ENCODE results near the gene PHLDB1. TPM values are rescaled to one million over a fixed set of nuclear protein-coding genes. Genes with fewer than 3 reads are reported as not detected.

PHLDB1 gene
- total and polyA plus RNA-seq, 2 of the 8 experiments (the other 6 are each of a cell fraction or from before 2014, with no cell fraction given): 53.9 to 74.8 TPM

- H3K14ac ChIP-seq (ENCODE audit: insufficient read length): no peak overlapping the region
- H3K4ac ChIP-seq (replicated peaks; ENCODE audit: insufficient read length, low read depth, low read length): no peak overlapping the region
- H3K4me2 ChIP-seq (ENCODE audit: insufficient read depth in 1 of 2, low read depth in 2 of 2, low read length in 2 of 2): peak overlapping the region; percentile 0 to 41; a peak in 2 of 4 replicates
- no peak overlapping the region for H3K56ac ChIP-seq (replicated peaks; ENCODE audit: insufficient read length, low read depth, low read length)
- H2AK5ac ChIP-seq (ENCODE audit: low read depth, low read length): no peak overlapping the region
- 85% methylated on average over 14 of the region's 14 CpGs; no CpG with 5 or more reads in 1 of the 2 experiments for WGBS, 2 experiments (ENCODE audit: extremely low coverage in 1 of 2, insufficient coverage in 1 of 2, insufficient read length in 1 of 2, insufficient replicate concordance in 2 of 2, low coverage in 1 of 2, low lambda C conversion rate in 2 of 2, missing lambda C conversion rate in 1 of 2)
- TF ChIP-seq CTBP2 (IDR thresholded peaks at IDR 0.05; ENCODE audit: borderline replicate concordance, insufficient read depth, insufficient read length, low read length) (peak; percentile 4), CHD2 (IDR thresholded peaks at IDR 0.05; ENCODE audit: low read length) (no peak), CTCF (IDR thresholded peaks at IDR 0.05; ENCODE audit: control extremely low read depth in 1 of 3, insufficient read depth in 1 of 3, low read depth in 1 of 3, low read length in 3 of 3) (no peak), FOSL1 (IDR thresholded peaks at IDR 0.05; ENCODE audit: insufficient read depth, low read depth, low read length) (no peak)
- peaks cover 0 to 9% (median 5%) of the 10 kb centered on the region in 4 experiments; a peak in 5 of 8 replicates for H3K36me3 ChIP-seq (ENCODE audit: control insufficient read depth in 2 of 4, insufficient read depth in 4 of 4, low read length in 3 of 4)
- no peak overlapping the region for H3K9ac ChIP-seq (replicated peaks in 1 of 4; ENCODE audit: extremely low read depth in 1 of 4, low read depth in 3 of 4, low read length in 3 of 4)
- no peak overlapping the region for H2BK5ac ChIP-seq (ENCODE audit: low read depth, low read length)
- H3K18ac ChIP-seq (ENCODE audit: extremely low read depth, low read length): peak overlapping the region; percentile 60; the same call in 1 of the 2 replicates
- H3K79me2 ChIP-seq (ENCODE audit: control insufficient read depth in 1 of 2, insufficient read depth in 2 of 2, low read length in 2 of 2): no peaks in the 10 kb centered on the region
- H2BK120ac ChIP-seq (replicated peaks; ENCODE audit: low read depth, low read length): no peak overlapping the region
- H4K91ac ChIP-seq (replicated peaks; ENCODE audit: insufficient read length, low read length): no peak overlapping the region
- FAIRE-seq: no peak
- H2BK15ac ChIP-seq (ENCODE audit: low read length): peak overlapping the region; percentile 61; the same call in 1 of the 2 replicates
- no peak overlapping the region for H4K5ac ChIP-seq (ENCODE audit: insufficient read length, low read depth, low read length)
- POLR2A ChIA-PET (ENCODE audit: partially characterized antibody): interaction anchor here (0.9 to 16.1 kb wide), 15 partner anchors 11 to 270 kb away, joined by 3 to 271 read pairs (median 4); partner anchors contain the start of genes BCL9L, PHLDB1 and TREH
- H3K4me3 ChIP-seq (ENCODE audit: extremely low read depth in 1 of 4, insufficient read depth in 2 of 4, low read depth in 3 of 4, low read length in 4 of 4): no peak overlapping the region
- H4K8ac ChIP-seq (ENCODE audit: extremely low read depth, insufficient read depth, low read length): no peak overlapping the region
- CTCF ChIA-PET (ENCODE audit: partially characterized antibody): interaction anchor here (0.9 to 8.5 kb wide), 25 partner anchors 9 to 317 kb away, joined by 3 to 89 read pairs (median 6); partner anchors contain the start of genes PHLDB1 and UPK2
- no peak overlapping the region; the same call in 1 of the 2 replicates for H2AFZ ChIP-seq (ENCODE audit: low read length)
- H3K9me3 ChIP-seq (ENCODE audit: insufficient read depth in 2 of 2, low read depth in 1 of 2, low read length in 1 of 2): no peaks in the 10 kb centered on the region
- no peaks in the 10 kb centered on the region for H3K27me3 ChIP-seq (replicated peaks in 1 of 4; ENCODE audit: control insufficient read depth in 3 of 4, extremely low read depth in 1 of 4, insufficient read depth in 3 of 4, low read length in 3 of 4)
- peaks cover 2 to 6% of the 10 kb centered on the region in 2 experiments for H4K20me1 ChIP-seq (replicated peaks in 1 of 2; ENCODE audit: control insufficient read depth in 1 of 2, insufficient read depth in 2 of 2, low read length in 2 of 2)
- peaks cover 0 to 27% (median 22%) of the 10 kb centered on the region in 4 experiments; a peak in 6 of 7 replicates for H3K4me1 ChIP-seq (replicated peaks in 1 of 4; ENCODE audit: control insufficient read depth in 3 of 4, insufficient read depth in 4 of 4, low read length in 3 of 4)
- no peak overlapping the region for H3K27ac ChIP-seq (ENCODE audit: low read depth, low read length)
- DNase-seq (ENCODE audit: low read depth in 1 of 2, low spot score in 2 of 2): no peak
- peak overlapping the region; percentile 80; the same call in 1 of the 2 replicates for H2BK12ac ChIP-seq (ENCODE audit: low read depth, low read length)
- H3K23ac ChIP-seq (ENCODE audit: insufficient read length): no peak overlapping the region
- no peaks in the 10 kb centered on the region for H3K79me1 ChIP-seq (ENCODE audit: low read depth, low read length)
- no peak overlapping the region for H2BK20ac ChIP-seq (ENCODE audit: low read length)
- H3K23me2 ChIP-seq (ENCODE audit: low read depth, low read length): no peaks in the 10 kb centered on the region; the same call in 1 of the 2 replicates
These were observed 52.7 kb downstream of the PHLDB1 start for GRCh38 chr11:118659953-118660680.

Measured in H1 (cell line).